ENCODE measurements around the gene RPS16. TPM values are rescaled to one million over a fixed set of nuclear protein-coding genes. Genes with fewer than 3 reads are reported as not detected.

Gene RPS16
- total and polyA plus RNA-seq, 2 experiments from 2014 or later: 63.8 to 409 TPM

GRCh38 chr19:39472746-39473442, 37.1 kb upstream of the RPS16 start:
- DNase-seq (ENCODE audit: low spot score): no peak
- no peak overlapping the region for H2AFZ ChIP-seq
- H3K4me2 ChIP-seq: no peak overlapping the region
- no peaks in the 10 kb centered on the region for H3K9me3 ChIP-seq (ENCODE audit: low read depth)
- no peaks in the 10 kb centered on the region for H4K20me1 ChIP-seq (ENCODE audit: insufficient read depth, poor library complexity, severe bottlenecking)
- WGBS (ENCODE audit: low lambda C conversion rate, missing lambda C conversion rate): 90% methylated on average over 25 of the region's 32 CpGs
- no peak overlapping the region for H3K27ac ChIP-seq
- H3K79me2 ChIP-seq: no peaks in the 10 kb centered on the region
- H3K27me3 ChIP-seq: no peaks in the 10 kb centered on the region
- no peak overlapping the region for H3K4me3 ChIP-seq
- no peak for TF ChIP-seq EZH2phosphoT487 (IDR thresholded peaks at IDR 0.05; ENCODE audit: low read depth, severe bottlenecking, unreplicated experiment)
- TF ChIP-seq EZH2 (IDR thresholded peaks at IDR 0.05; ENCODE audit: borderline replicate concordance): no peak
- TF ChIP-seq CTCF (IDR thresholded peaks at IDR 0.05; ENCODE audit: poor library complexity): no peak
- no peaks in the 10 kb centered on the region for H3K36me3 ChIP-seq (replicated peaks; ENCODE audit: insufficient read depth, low read depth)
- no peaks in the 10 kb centered on the region for H3K4me1 ChIP-seq (ENCODE audit: insufficient read depth)
- H3K9me2 ChIP-seq (replicated peaks; ENCODE audit: insufficient read depth): no peaks in the 10 kb centered on the region

- H3K9me2 ChIP-seq (replicated peaks; ENCODE audit: insufficient read depth): no peaks in the 10 kb centered on the region
- TF ChIP-seq EZH2phosphoT487 (IDR thresholded peaks at IDR 0.05; ENCODE audit: low read depth, severe bottlenecking, unreplicated experiment) (no peak), EZH2 (IDR thresholded peaks at IDR 0.05; ENCODE audit: borderline replicate concordance) (no peak), CTCF (IDR thresholded peaks at IDR 0.05; ENCODE audit: poor library complexity) (no peak)
- no peak overlapping the region for H3K4me2 ChIP-seq
- H2AFZ ChIP-seq: no peak overlapping the region
- H3K27me3 ChIP-seq: no peaks in the 10 kb centered on the region
- no peaks in the 10 kb centered on the region for H3K9me3 ChIP-seq (ENCODE audit: low read depth)
- no peaks in the 10 kb centered on the region for H4K20me1 ChIP-seq (ENCODE audit: insufficient read depth, poor library complexity, severe bottlenecking)
- H3K79me2 ChIP-seq: no peaks in the 10 kb centered on the region
- no peak for DNase-seq (ENCODE audit: low spot score)
- no peaks in the 10 kb centered on the region for H3K36me3 ChIP-seq (replicated peaks; ENCODE audit: insufficient read depth, low read depth)
- H3K4me3 ChIP-seq: no peak overlapping the region
- WGBS (ENCODE audit: low lambda C conversion rate, missing lambda C conversion rate): 95% methylated on average over 8 of the region's 8 CpGs
- no peaks in the 10 kb centered on the region for H3K4me1 ChIP-seq (ENCODE audit: insufficient read depth)
- H3K27ac ChIP-seq: no peak overlapping the region
Observed at GRCh38 chr19:39471756-39472536, 36.2 kb upstream of the RPS16 start.

GRCh38 chr19:39470724-39471339, 35.1 kb upstream of the RPS16 start:
- no peak overlapping the region for H3K27ac ChIP-seq
- no peak overlapping the region for H2AFZ ChIP-seq
- H3K4me3 ChIP-seq: no peak overlapping the region
- no peak for DNase-seq (ENCODE audit: low spot score)
- H3K27me3 ChIP-seq: no peaks in the 10 kb centered on the region
- H3K9me2 ChIP-seq (replicated peaks; ENCODE audit: insufficient read depth): no peaks in the 10 kb centered on the region
- H3K9me3 ChIP-seq (ENCODE audit: low read depth): no peaks in the 10 kb centered on the region
- H3K4me2 ChIP-seq: no peak overlapping the region
- no peaks in the 10 kb centered on the region for H3K4me1 ChIP-seq (ENCODE audit: insufficient read depth)
- no peaks in the 10 kb centered on the region for H4K20me1 ChIP-seq (ENCODE audit: insufficient read depth, poor library complexity, severe bottlenecking)
- TF ChIP-seq EZH2phosphoT487 (IDR thresholded peaks at IDR 0.05; ENCODE audit: low read depth, severe bottlenecking, unreplicated experiment): no peak
- TF ChIP-seq CTCF (IDR thresholded peaks at IDR 0.05; ENCODE audit: poor library complexity): no peak
- TF ChIP-seq EZH2 (IDR thresholded peaks at IDR 0.05; ENCODE audit: borderline replicate concordance): no peak
- no peaks in the 10 kb centered on the region for H3K36me3 ChIP-seq (replicated peaks; ENCODE audit: insufficient read depth, low read depth)
- H3K79me2 ChIP-seq: no peaks in the 10 kb centered on the region
- WGBS (ENCODE audit: low lambda C conversion rate, missing lambda C conversion rate): 89% methylated on average over 7 of the region's 7 CpGs

Data from hepatocyte (in vitro differentiated cells).